ENCODE measurements around the gene FAM78B. TPM values are rescaled to one million over a fixed set of nuclear protein-coding genes. Genes with fewer than 3 reads are reported as not detected.

Gene FAM78B
- total and polyA plus RNA-seq, 10 of the 15 experiments (the other 5 are each of a cell fraction or from before 2014, with no cell fraction given), result 0.10 to 4.9 (median 1.6) TPM

- H2AFZ ChIP-seq (ENCODE audit: control insufficient read depth, low read depth, low read length), result no peak overlapping the region
- intact Hi-C loops (cut with micrococcal nuclease; ENCODE audit: unreplicated experiment), result no loop called here
- H3K4me3 ChIP-seq, result no peak overlapping the region
- POLR2A ChIA-PET, result no interaction called here
- in situ Hi-C loops (cut with MboI), result no loop called here
- no peak for DNase-seq (ENCODE audit: low read depth, low spot score)
- no peaks in the 10 kb centered on the region for H3K4me1 ChIP-seq (ENCODE audit: control insufficient read depth, insufficient read depth, low read length)
- no peaks in the 10 kb centered on the region for H3K79me2 ChIP-seq (ENCODE audit: control insufficient read depth, insufficient read depth, low read length)
- TF ChIP-seq RBBP5 (conservative IDR thresholded peaks at IDR 0.05) (no peak), SP1 (IDR thresholded peaks at IDR 0.05; ENCODE audit: low read depth, low read length) (no peak), SUZ12 (IDR thresholded peaks at IDR 0.05; ENCODE audit: unreplicated experiment) (no peak), MTA3 (IDR thresholded peaks at IDR 0.05; ENCODE audit: borderline replicate concordance, low read length) (no peak), NFYB (IDR thresholded peaks at IDR 0.05; ENCODE audit: insufficient read depth, low read depth, low read length) (no peak), POLR2AphosphoS5 (IDR thresholded peaks at IDR 0.05; ENCODE audit: low read length) (no peak), SKIL (IDR thresholded peaks at IDR 0.05; ENCODE audit: low read depth, poor library complexity, severe bottlenecking) (no peak), CHD2 (IDR thresholded peaks at IDR 0.05; ENCODE audit: borderline replicate concordance, low read depth, low read length) (no peak), PKNOX1 (IDR thresholded peaks at IDR 0.05) (no peak), SIX5 (IDR thresholded peaks at IDR 0.05; ENCODE audit: low read depth, low read length, severe bottlenecking) (no peak), CEBPZ (IDR thresholded peaks at IDR 0.05; ENCODE audit: low read depth, low read length) (no peak), PRDM15 (CRISPR knock-in tag; IDR thresholded peaks at IDR 0.05) (no peak), LARP7 (IDR thresholded peaks at IDR 0.05) (no peak), POLR2AphosphoS2 (IDR thresholded peaks at IDR 0.05; ENCODE audit: low read depth, low read length) (no peak), IRF4 (IDR thresholded peaks at IDR 0.05; ENCODE audit: low read depth, low read length) (no peak), CBX5 (IDR thresholded peaks at IDR 0.05; ENCODE audit: low read depth) (no peak)
- FAIRE-seq, result no peak
- 33% methylated on average over 1 of the region's 1 CpG for WGBS (ENCODE audit: insufficient coverage, insufficient replicate concordance, low lambda C conversion rate, missing lambda C conversion rate)
- peaks cover 0 to 2% of the 10 kb centered on the region in 2 experiments; a peak in 1 of 4 replicates for H3K27me3 ChIP-seq (replicated peaks in 1 of 2; ENCODE audit: control insufficient read depth in 2 of 2, insufficient read depth in 2 of 2, low read length in 1 of 2)
- ATAC-seq, result no peak
- no TSS peak for BruUV-seq (replicated peaks)
- no peak overlapping the region for H3K9ac ChIP-seq (ENCODE audit: control insufficient read depth, insufficient read depth, low read length)
- H4K20me1 ChIP-seq (ENCODE audit: control insufficient read depth, insufficient read depth), result no peaks in the 10 kb centered on the region
- H3K36me3 ChIP-seq (ENCODE audit: control insufficient read depth in 2 of 2, insufficient read depth in 2 of 2, low read length in 1 of 2), result no peaks in the 10 kb centered on the region
- H3K9me3 ChIP-seq (replicated peaks; ENCODE audit: control insufficient read depth, insufficient read depth, low read length), result no peaks in the 10 kb centered on the region
- CTCF ChIA-PET, result no interaction called here
- no peak overlapping the region for H3K27ac ChIP-seq (ENCODE audit: control insufficient read depth, insufficient read depth)
- SMC1A ChIA-PET (ENCODE audit: uncharacterized antibody, unreplicated experiment), result no interaction called here
- H3K4me2 ChIP-seq (ENCODE audit: control insufficient read depth, insufficient read depth), result no peak overlapping the region
- RAD21 ChIA-PET (ENCODE audit: unreplicated experiment), result no interaction called here
These were observed 140.2 kb downstream of the FAM78B start for GRCh38 chr1:166026555-166026954.

Data from GM12878 (cell line).